ENCODE measurements around the gene UBE2R2. TPM values are rescaled to one million over a fixed set of nuclear protein-coding genes. Genes with fewer than 3 reads are reported as not detected.

UBE2R2 gene
- total and polyA plus RNA-seq, 10 of the 15 experiments (the other 5 are each of a cell fraction or from before 2014, with no cell fraction given): 7.2 to 32.8 (median 17.2) TPM

GRCh38 chr9:33914887-33915628 lies 98.1 kb downstream of the UBE2R2 start:
- no peak overlapping the region for H3K27ac ChIP-seq (ENCODE audit: control insufficient read depth, insufficient read depth)
- no peak for DNase-seq (ENCODE audit: low read depth, low spot score)
- ChIA-PET SMC1A (ENCODE audit: uncharacterized antibody, unreplicated experiment) (no interaction called here), POLR2A (interaction anchor here (0.6 kb wide), 1 partner anchor 18 kb away, joined by 4 read pairs; no protein-coding TSS in a partner anchor), CTCF (interaction anchor here (1.1 kb wide), 1 partner anchor 101 kb away, joined by 3 read pairs; no protein-coding TSS in a partner anchor), RAD21 (ENCODE audit: unreplicated experiment) (no interaction called here)
- no peaks in the 10 kb centered on the region for H3K79me2 ChIP-seq (ENCODE audit: control insufficient read depth, insufficient read depth, low read length)
- TF ChIP-seq ZNF384 (IDR thresholded peaks at IDR 0.05; ENCODE audit: borderline replicate concordance, low read depth, low read length): no peak
- no peak for TF ChIP-seq CBX5 (IDR thresholded peaks at IDR 0.05; ENCODE audit: low read depth)
- no peak for TF ChIP-seq NR2C2 (IDR thresholded peaks at IDR 0.05; ENCODE audit: borderline replicate concordance, control insufficient read depth, insufficient read length, low read depth)
- no peak for TF ChIP-seq CREB1 (IDR thresholded peaks at IDR 0.05; ENCODE audit: low read depth)
- no peak for TF ChIP-seq NFXL1 (IDR thresholded peaks at IDR 0.05; ENCODE audit: borderline replicate concordance)
- TF ChIP-seq ZBTB4 (CRISPR knock-in tag; IDR thresholded peaks at IDR 0.05): no peak
- TF ChIP-seq TCF12 (IDR thresholded peaks at IDR 0.05; ENCODE audit: low read depth, low read length): no peak
- TF ChIP-seq EZH2 (IDR thresholded peaks at IDR 0.05; ENCODE audit: borderline replicate concordance, control insufficient read depth, low read depth, low read length): no peak
- no peak for TF ChIP-seq CTCF (IDR thresholded peaks at IDR 0.05 in 2 of 3, conservative IDR thresholded peaks at IDR 0.05 in 1 of 3; ENCODE audit: control insufficient read depth in 2 of 3, extremely low read depth in 1 of 3, insufficient read depth in 1 of 3, low read depth in 3 of 3, low read length in 3 of 3)
- TF ChIP-seq ZNF207 (IDR thresholded peaks at IDR 0.05; ENCODE audit: borderline replicate concordance): no peak
- no peak for TF ChIP-seq KDM1A (IDR thresholded peaks at IDR 0.05; ENCODE audit: borderline replicate concordance)
- TF ChIP-seq IKZF2 (IDR thresholded peaks at IDR 0.05): no peak
- TF ChIP-seq REST (IDR thresholded peaks at IDR 0.05; ENCODE audit: low read depth, low read length): no peak
- no peak overlapping the region for H3K4me2 ChIP-seq (ENCODE audit: control insufficient read depth, insufficient read depth)
- H3K9ac ChIP-seq (ENCODE audit: control insufficient read depth, insufficient read depth, low read length): no peak overlapping the region
- H3K9me3 ChIP-seq (replicated peaks; ENCODE audit: control insufficient read depth, insufficient read depth, low read length): no peaks in the 10 kb centered on the region
- H3K4me3 ChIP-seq: no peak overlapping the region
- no peak for ATAC-seq
- intact Hi-C loops (cut with micrococcal nuclease; ENCODE audit: unreplicated experiment) (no loop called here), in situ Hi-C loops (cut with MboI) (no loop called here)
- no peaks in the 10 kb centered on the region for H4K20me1 ChIP-seq (ENCODE audit: control insufficient read depth, insufficient read depth)
- H2AFZ ChIP-seq (ENCODE audit: control insufficient read depth, low read depth, low read length): no peak overlapping the region
- WGBS (ENCODE audit: insufficient coverage, insufficient replicate concordance, low lambda C conversion rate, missing lambda C conversion rate): 86% methylated on average over 3 of the region's 3 CpGs
- peaks cover 12 to 27% of the 10 kb centered on the region in 2 experiments for H3K36me3 ChIP-seq (ENCODE audit: control insufficient read depth in 2 of 2, insufficient read depth in 2 of 2, low read length in 1 of 2)
- no peaks in the 10 kb centered on the region for H3K4me1 ChIP-seq (ENCODE audit: control insufficient read depth, insufficient read depth, low read length)
- H3K27me3 ChIP-seq (replicated peaks in 1 of 2; ENCODE audit: control insufficient read depth in 2 of 2, insufficient read depth in 2 of 2, low read length in 1 of 2): no peaks in the 10 kb centered on the region
- FAIRE-seq: no peak
- no TSS peak for BruUV-seq (replicated peaks)

Measured in GM12878 (cell line).